ENCODE data around the gene DLST.

- TF ChIP-seq EZH2 (IDR thresholded peaks at IDR 0.05; ENCODE audit: low read length) = no peak
- no peak for TF ChIP-seq CTCF (optimal IDR thresholded peaks at IDR 0.05 in 1 of 3, IDR thresholded peaks at IDR 0.05 in 1 of 3, conservative IDR thresholded peaks at IDR 0.05 in 1 of 3; ENCODE audit: extremely low read depth in 1 of 3, insufficient read depth in 2 of 3, low read length in 3 of 3)
These were observed 596 bp downstream of the DLST start for GRCh38 chr14:74882103-74882920.
